Mesenchymal stem cell (in vitro differentiated cells and primary cell): ENCODE measurements around the gene SIGLEC10.

ENCODE experiments used
- DNase-seq: peaks from one replicate; pipeline ENCODE4 v3.0.0-alpha.2; 2013
- H2AFZ ChIP-seq: one replicate; pipeline ENCODE4 v1.6.1; 2013; ENCODE audit warnings: low read depth, mild to moderate bottlenecking, control low read depth, inconsistent platforms, low read length, moderate library complexity
- H2AK5ac ChIP-seq: 2 replicates; pipeline ENCODE4 v1.6.1; 2013; ENCODE audit warnings: low read length, moderate library complexity, mild to moderate bottlenecking, inconsistent platforms; ENCODE audit not compliant: severe bottlenecking
- H2BK120ac ChIP-seq: one replicate; pipeline ENCODE4 v1.6.1; 2013; ENCODE audit warnings: low read depth, mild to moderate bottlenecking, inconsistent platforms, low read length, moderate library complexity
- H2BK12ac ChIP-seq, 2 experiments: one replicate each; pipeline ENCODE4 v1.6.1; 2013; ENCODE audit warnings: inconsistent platforms in 2 of 2, low read length in 2 of 2, mild to moderate bottlenecking in 2 of 2, moderate library complexity in 2 of 2, control low read depth in 1 of 2
- H2BK15ac ChIP-seq: one replicate; pipeline ENCODE4 v1.6.1; 2013; ENCODE audit warnings: mild to moderate bottlenecking, low read depth, inconsistent platforms; ENCODE audit not compliant: poor library complexity, severe bottlenecking
- H2BK5ac ChIP-seq: 2 replicates; pipeline ENCODE4 v1.6.1; 2013; ENCODE audit warnings: low read depth, mild to moderate bottlenecking, low read length, control low read depth, inconsistent platforms; ENCODE audit not compliant: poor library complexity, severe bottlenecking
- H3K14ac ChIP-seq, 2 experiments: one replicate each; pipeline ENCODE4 v1.6.1; 2013; ENCODE audit warnings: inconsistent platforms in 2 of 2, low read length in 2 of 2, control low read depth in 1 of 2, mild to moderate bottlenecking in 1 of 2, moderate library complexity in 1 of 2
- H3K18ac ChIP-seq, 2 experiments: one replicate each; pipeline ENCODE4 v1.6.1; 2013; ENCODE audit warnings: inconsistent platforms in 2 of 2, low read length in 2 of 2, control low read depth in 1 of 2, low read depth in 1 of 2, mild to moderate bottlenecking in 1 of 2
- H3K23ac ChIP-seq, 2 experiments: one replicate each; pipeline ENCODE4 v1.6.1; 2013; ENCODE audit warnings: inconsistent platforms in 2 of 2, low read length in 2 of 2, mild to moderate bottlenecking in 2 of 2, moderate library complexity in 2 of 2, control low read depth in 1 of 2
- H3K27ac ChIP-seq: 2 replicates; pipeline ENCODE4 v1.5.1; 2013; ENCODE audit warnings: mild to moderate bottlenecking, moderate library complexity, low read length, control low read depth, inconsistent platforms; ENCODE audit not compliant: poor library complexity, severe bottlenecking
- H3K27me3 ChIP-seq, 2 experiments: 2 replicates each; pipeline versions ENCODE4 v1.6.1 to v1.7.0; 2013; ENCODE audit warnings: low read length in 2 of 2, mild to moderate bottlenecking in 2 of 2, moderate library complexity in 2 of 2, control low read depth in 1 of 2, inconsistent platforms in 1 of 2; ENCODE audit not compliant: control insufficient read depth in 1 of 2, insufficient read depth in 1 of 2
- H3K36me3 ChIP-seq, 2 experiments: 2 replicates each; pipeline versions ENCODE4 v1.6.1 to v1.7.0; 2013; ENCODE audit warnings: low read length in 2 of 2, control low read depth in 1 of 2, inconsistent platforms in 1 of 2, low read depth in 1 of 2, mild to moderate bottlenecking in 1 of 2; ENCODE audit not compliant: insufficient read depth in 2 of 2, control insufficient read depth in 1 of 2
- H3K4ac ChIP-seq, 2 experiments: one replicate each; pipeline ENCODE4 v1.6.1; 2013; ENCODE audit warnings: inconsistent platforms in 2 of 2, low read length in 2 of 2, mild to moderate bottlenecking in 2 of 2, moderate library complexity in 2 of 2, control low read depth in 1 of 2, low read depth in 1 of 2
- H3K4me1 ChIP-seq: 2 replicates; pipeline ENCODE4 v1.6.1; 2013; ENCODE audit warnings: low read depth, low read length, control low read depth; ENCODE audit not compliant: control insufficient read depth, insufficient read depth
- H3K4me2 ChIP-seq: 2 replicates; pipeline ENCODE4 v1.6.1; 2013; ENCODE audit warnings: low read length, mild to moderate bottlenecking, inconsistent platforms; ENCODE audit not compliant: poor library complexity, severe bottlenecking
- H3K4me3 ChIP-seq, 2 experiments: 2 replicates each; pipeline versions ENCODE4 v1.5.1 to v1.7.0; 2013; ENCODE audit warnings: low read length in 2 of 2, mild to moderate bottlenecking in 2 of 2, control low read depth in 1 of 2, low read depth in 1 of 2; ENCODE audit not compliant: insufficient read depth in 1 of 2
- H3K79me1 ChIP-seq: replicated peaks from 2 replicates; pipeline ENCODE4 v1.6.1; 2013; ENCODE audit warnings: mild to moderate bottlenecking, control low read depth, low read length, inconsistent platforms; ENCODE audit not compliant: poor library complexity, severe bottlenecking
- H3K9ac ChIP-seq: 2 replicates; pipeline ENCODE4 v1.7.0; 2013; ENCODE audit warnings: mild to moderate bottlenecking, low read length, moderate library complexity
- H3K9me3 ChIP-seq: 2 replicates; pipeline ENCODE4 v1.7.0; 2013; ENCODE audit warnings: mild to moderate bottlenecking, low read length; ENCODE audit not compliant: control insufficient read depth
- H4K8ac ChIP-seq: one replicate; pipeline ENCODE4 v1.6.1; 2013; ENCODE audit warnings: inconsistent platforms, mild to moderate bottlenecking, low read length, moderate library complexity
- H4K91ac ChIP-seq: one replicate; pipeline ENCODE4 v1.6.1; 2013; ENCODE audit warnings: mild to moderate bottlenecking, low read length, inconsistent platforms
- WGBS: methylation state at CpG from one replicate; pipeline ENCODE4 v1.1.7; 2013; ENCODE audit warnings: mixed read lengths; 5-methylcytosine and 5-hydroxymethylcytosine counted together

SIGLEC10 gene

DNA sequence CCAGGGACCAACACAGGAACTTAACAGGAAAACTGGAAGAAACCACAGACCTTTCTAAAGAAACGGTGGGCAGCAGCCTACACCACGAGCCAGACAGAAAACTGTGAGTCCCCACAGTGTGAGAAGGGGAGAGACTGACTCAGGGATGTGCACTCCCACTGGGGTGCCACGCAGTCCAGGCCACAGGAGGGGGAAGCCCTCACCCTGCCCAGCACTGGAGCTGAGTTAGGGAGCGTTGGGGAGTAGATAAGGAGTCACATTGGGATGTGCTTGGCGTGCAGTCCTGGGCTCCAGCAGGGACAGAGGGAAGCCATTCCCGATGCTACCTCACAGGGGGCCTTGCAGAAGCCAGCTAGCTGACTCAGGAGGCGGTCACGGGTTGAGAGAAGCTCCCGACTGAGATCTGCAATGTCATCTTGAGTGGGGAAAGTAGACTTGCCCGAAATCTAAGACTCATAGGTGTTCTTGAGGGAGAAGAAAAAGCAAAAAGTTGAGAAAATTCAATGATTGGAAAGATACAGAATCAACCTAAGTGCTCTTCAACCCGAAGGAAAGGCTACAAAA lies 23.5 kb upstream of the SIGLEC10 start:
- no peak overlapping the region for H2AFZ ChIP-seq
- no peak overlapping the region for H3K23ac ChIP-seq
- H3K36me3 ChIP-seq, result no peaks in the 10 kb centered on the region
- H2AK5ac ChIP-seq, result no peak overlapping the region
- H2BK15ac ChIP-seq, result no peak overlapping the region
- 34% methylated on average over 11 of the region's 11 CpGs for WGBS
- H4K91ac ChIP-seq, result no peak overlapping the region
- no peak overlapping the region for H4K8ac ChIP-seq
- no peak overlapping the region for H3K4me3 ChIP-seq
- H3K18ac ChIP-seq, result no peak overlapping the region
- no peak overlapping the region for H3K4ac ChIP-seq
- no peak overlapping the region for H3K4me2 ChIP-seq
- no peak overlapping the region for H3K14ac ChIP-seq
- no peaks in the 10 kb centered on the region for H3K4me1 ChIP-seq
- H3K27me3 ChIP-seq, result peaks cover 0 to 36% of the 10 kb centered on the region in 2 experiments
- H2BK5ac ChIP-seq, result no peak overlapping the region
- no peaks in the 10 kb centered on the region for H3K79me1 ChIP-seq
- no peak overlapping the region for H2BK12ac ChIP-seq
- H2BK120ac ChIP-seq, result no peak overlapping the region
- no peak for DNase-seq
- H3K9me3 ChIP-seq, result no peaks in the 10 kb centered on the region
- no peak overlapping the region for H3K27ac ChIP-seq
- peak overlapping the region; percentile 12 for H3K9ac ChIP-seq

GRCh38 chr19:51440052-51440451 lies 22.6 kb upstream of the SIGLEC10 start:
- Histone ChIP-seq H2AFZ (no peak overlapping the region), H3K27ac (no peak overlapping the region), H3K23ac (no peak overlapping the region), H3K4me3 (no peak overlapping the region), H3K36me3 (no peaks in the 10 kb centered on the region), H3K27me3 (peaks cover 0 to 45% of the 10 kb centered on the region in 2 experiments), H3K9me3 (no peaks in the 10 kb centered on the region), H2BK15ac (no peak overlapping the region), H3K4ac (no peak overlapping the region), H3K18ac (no peak overlapping the region), H2BK12ac (no peak overlapping the region), H2BK5ac (no peak overlapping the region), H3K14ac (no peak overlapping the region), H3K9ac (no peak overlapping the region), H4K8ac (no peak overlapping the region), H2AK5ac (no peak overlapping the region), H3K79me1 (no peaks in the 10 kb centered on the region), H2BK120ac (no peak overlapping the region), H3K4me1 (no peaks in the 10 kb centered on the region), H3K4me2 (no peak overlapping the region), H4K91ac (no peak overlapping the region)
- 47% methylated on average over 2 of the region's 2 CpGs for WGBS
- DNase-seq, result no peak

- WGBS, result 70% methylated on average over 4 of the region's 5 CpGs
- Histone ChIP-seq H2BK12ac (no peak overlapping the region), H3K9me3 (no peaks in the 10 kb centered on the region), H3K27me3 (peaks cover 0 to 45% of the 10 kb centered on the region in 2 experiments), H3K14ac (no peak overlapping the region), H3K4me2 (no peak overlapping the region), H2BK120ac (no peak overlapping the region), H2BK5ac (no peak overlapping the region), H3K36me3 (no peaks in the 10 kb centered on the region), H2AFZ (no peak overlapping the region), H3K18ac (no peak overlapping the region), H2BK15ac (no peak overlapping the region), H3K9ac (no peak overlapping the region), H2AK5ac (no peak overlapping the region), H3K4ac (no peak overlapping the region), H3K23ac (no peak overlapping the region), H4K8ac (no peak overlapping the region), H3K4me1 (no peaks in the 10 kb centered on the region), H4K91ac (no peak overlapping the region), H3K79me1 (no peaks in the 10 kb centered on the region), H3K27ac (no peak overlapping the region), H3K4me3 (no peak overlapping the region)
- no peak for DNase-seq
Observed at GRCh38 chr19:51439021-51439465, 21.6 kb upstream of the SIGLEC10 start.

- no peak overlapping the region for H2BK12ac ChIP-seq
- no peak for DNase-seq
- H3K79me1 ChIP-seq, result no peaks in the 10 kb centered on the region
- no peak overlapping the region for H3K4ac ChIP-seq
- no peaks in the 10 kb centered on the region for H3K36me3 ChIP-seq
- no peak overlapping the region for H2AFZ ChIP-seq
- H3K4me1 ChIP-seq, result no peaks in the 10 kb centered on the region
- H3K27ac ChIP-seq, result no peak overlapping the region
- H3K9ac ChIP-seq, result no peak overlapping the region
- no peak overlapping the region for H3K4me2 ChIP-seq
- H4K91ac ChIP-seq, result no peak overlapping the region
- H3K9me3 ChIP-seq, result no peaks in the 10 kb centered on the region
- H3K23ac ChIP-seq, result no peak overlapping the region
- peaks cover 0 to 28% of the 10 kb centered on the region in 2 experiments for H3K27me3 ChIP-seq
- no peak overlapping the region for H3K18ac ChIP-seq
- H4K8ac ChIP-seq, result no peak overlapping the region
- H2AK5ac ChIP-seq, result no peak overlapping the region
- no peak overlapping the region for H2BK120ac ChIP-seq
- no peak overlapping the region for H2BK5ac ChIP-seq
- no peak overlapping the region for H2BK15ac ChIP-seq
- WGBS, result 33% methylated on average over 1 of the region's 1 CpG
- no peak overlapping the region for H3K14ac ChIP-seq
- H3K4me3 ChIP-seq, result no peak overlapping the region
Observed at GRCh38 chr19:51434456-51434855, 17.0 kb upstream of the SIGLEC10 start.
